GM11168 (cell line): ENCODE data around the gene GNG10.

ENCODE experiments used
- in situ Hi-C: fragments of 300-500 bp; cut with MboI; formaldehyde crosslinking; loops from one replicate; pipeline ENCODE4 v1.12.0; 2022; ENCODE audit warnings: low sequenced_read_pairs; ENCODE audit not compliant: unreplicated experiment

Gene GNG10

GRCh38 chr9:111715471-111715870 lies 54.1 kb downstream of the GNG10 start:
- in situ Hi-C loops, result no loop called here

DNA sequence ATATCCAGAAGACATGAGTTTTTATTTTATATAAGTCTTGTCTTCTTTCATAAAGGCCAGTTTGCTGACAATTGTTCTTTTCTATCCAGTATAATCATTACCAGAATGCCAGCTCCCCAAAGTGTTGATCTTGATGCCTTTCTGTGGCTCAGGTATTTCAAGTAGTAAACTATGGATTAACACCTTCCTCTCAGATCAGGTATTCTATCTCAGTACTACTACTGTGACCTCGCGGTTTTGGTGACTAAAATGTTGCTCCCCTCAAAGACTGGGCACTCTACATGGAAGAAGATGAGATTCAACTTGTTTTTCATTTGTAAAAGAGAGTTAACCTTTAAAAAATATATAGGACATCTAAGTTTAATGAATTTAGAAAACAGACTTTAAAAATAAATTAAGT lies 58.1 kb downstream of the GNG10 start:
- in situ Hi-C loops, result no loop called here
